HUES48 (cell line): ENCODE results near the gene KLF5.
A peak's percentile ranks its signal among the peaks of the same experiment; 100 is the strongest.
"Not testable (repeated sequence)": the region's sequence is repeated elsewhere in the genome, so short reads cannot be mapped to it uniquely, and the experiment has no call there.

Source experiments
- H3K27ac ChIP-seq: one replicate; pipeline ENCODE4 v1.7.0; 2013; ENCODE audit warnings: low read depth, low read length, inconsistent platforms
- H3K27me3 ChIP-seq: 2 replicates; pipeline ENCODE4 v1.6.1; 2013; ENCODE audit warnings: mild to moderate bottlenecking, low read length; ENCODE audit not compliant: control insufficient read depth, insufficient read depth
- H3K36me3 ChIP-seq: 2 replicates; pipeline ENCODE4 v1.6.1; 2013; ENCODE audit warnings: low read length; ENCODE audit not compliant: control insufficient read depth, insufficient read depth
- H3K4me1 ChIP-seq: 2 replicates; pipeline ENCODE4 v1.6.1; 2013; ENCODE audit warnings: mild to moderate bottlenecking, low read length; ENCODE audit not compliant: control insufficient read depth, insufficient read depth
- H3K4me3 ChIP-seq: 2 replicates; pipeline ENCODE4 v1.5.1; 2013; ENCODE audit warnings: mild to moderate bottlenecking, low read depth, low read length
- H3K9ac ChIP-seq: 2 replicates; pipeline ENCODE4 v1.6.1; 2013; ENCODE audit warnings: mild to moderate bottlenecking, low read depth, low read length, moderate library complexity
- H3K9me3 ChIP-seq: 2 replicates; pipeline ENCODE4 v1.6.1; 2013; ENCODE audit warnings: low read length; ENCODE audit not compliant: control insufficient read depth, insufficient read depth

KLF5 gene

GRCh38 chr13:73089213-73089612, 30.4 kb downstream of the KLF5 start:
- Histone ChIP-seq H3K36me3 (no peaks in the 10 kb centered on the region), H3K4me1 (no peaks in the 10 kb centered on the region), H3K9me3 (peaks cover 12% of the 10 kb centered on the region), H3K9ac (no peak overlapping the region), H3K4me3 (no peak overlapping the region), H3K27me3 (no peaks in the 10 kb centered on the region), H3K27ac (no peak overlapping the region)

- no peaks in the 10 kb centered on the region for H3K4me1 ChIP-seq
- peaks cover 12% of the 10 kb centered on the region for H3K9me3 ChIP-seq
- no peak overlapping the region for H3K4me3 ChIP-seq
- no peaks in the 10 kb centered on the region for H3K36me3 ChIP-seq
- H3K27me3 ChIP-seq = no peaks in the 10 kb centered on the region
- no peak overlapping the region for H3K9ac ChIP-seq
- peak overlapping the region; percentile 87 for H3K27ac ChIP-seq
Observed at GRCh38 chr13:73090116-73090822, 31.5 kb downstream of the KLF5 start.

GRCh38 chr13:73090823-73091187, 32.0 kb downstream of the KLF5 start:
- Histone ChIP-seq H3K27ac (peak overlapping the region; percentile 78), H3K27me3 (no peaks in the 10 kb centered on the region), H3K9ac (no peak overlapping the region), H3K4me1 (no peaks in the 10 kb centered on the region), H3K4me3 (no peak overlapping the region), H3K36me3 (no peaks in the 10 kb centered on the region), H3K9me3 (peaks cover 12% of the 10 kb centered on the region)

GRCh38 chr13:73092829-73093228, 34.0 kb downstream of the KLF5 start:
- Histone ChIP-seq H3K4me3 (no peak overlapping the region), H3K36me3 (no peaks in the 10 kb centered on the region), H3K9me3 (peaks cover 9% of the 10 kb centered on the region), H3K4me1 (no peaks in the 10 kb centered on the region), H3K9ac (no peak overlapping the region), H3K27ac (no peak overlapping the region), H3K27me3 (no peaks in the 10 kb centered on the region)

GRCh38 chr13:73096173-73096572, 37.4 kb downstream of the KLF5 start:
- no peaks in the 10 kb centered on the region for H3K4me1 ChIP-seq
- H3K4me3 ChIP-seq = no peak overlapping the region
- H3K27me3 ChIP-seq = no peaks in the 10 kb centered on the region
- no peak overlapping the region for H3K27ac ChIP-seq
- H3K36me3 ChIP-seq = no peaks in the 10 kb centered on the region
- no peak overlapping the region for H3K9ac ChIP-seq
- no peaks in the 10 kb centered on the region for H3K9me3 ChIP-seq

GRCh38 chr13:73096638-73097037, 37.8 kb downstream of the KLF5 start:
- Histone ChIP-seq H3K36me3 (no peaks in the 10 kb centered on the region), H3K27ac (no peak overlapping the region), H3K4me1 (no peaks in the 10 kb centered on the region), H3K9ac (no peak overlapping the region), H3K4me3 (no peak overlapping the region), H3K9me3 (no peaks in the 10 kb centered on the region), H3K27me3 (no peaks in the 10 kb centered on the region)

- not testable (repeated sequence) for H3K36me3 ChIP-seq, H3K27me3 ChIP-seq, H3K27ac ChIP-seq, H3K9me3 ChIP-seq, H3K9ac ChIP-seq, H3K4me1 ChIP-seq, H3K4me3 ChIP-seq
Observed at GRCh38 chr13:73100781-73101180, 42.0 kb downstream of the KLF5 start.

GRCh38 chr13:73101351-73102007, 42.7 kb downstream of the KLF5 start:
- Histone ChIP-seq H3K9me3 (no peaks in the 10 kb centered on the region), H3K9ac (no peak overlapping the region), H3K4me1 (no peaks in the 10 kb centered on the region), H3K27me3 (no peaks in the 10 kb centered on the region), H3K27ac (no peak overlapping the region), H3K36me3 (no peaks in the 10 kb centered on the region), H3K4me3 (no peak overlapping the region)

- no peaks in the 10 kb centered on the region for H3K4me1 ChIP-seq
- H3K9me3 ChIP-seq = no peaks in the 10 kb centered on the region
- no peak overlapping the region for H3K9ac ChIP-seq
- no peak overlapping the region for H3K27ac ChIP-seq
- no peaks in the 10 kb centered on the region for H3K36me3 ChIP-seq
- H3K27me3 ChIP-seq = no peaks in the 10 kb centered on the region
- H3K4me3 ChIP-seq = no peak overlapping the region
Observed at GRCh38 chr13:73103238-73103637, 44.4 kb downstream of the KLF5 start.

GRCh38 chr13:73106513-73107178, 47.8 kb downstream of the KLF5 start:
- Histone ChIP-seq H3K27me3 (no peaks in the 10 kb centered on the region), H3K27ac (no peak overlapping the region), H3K9me3 (no peaks in the 10 kb centered on the region), H3K4me1 (no peaks in the 10 kb centered on the region), H3K9ac (no peak overlapping the region), H3K36me3 (no peaks in the 10 kb centered on the region), H3K4me3 (no peak overlapping the region)

- no peaks in the 10 kb centered on the region for H3K27me3 ChIP-seq
- no peaks in the 10 kb centered on the region for H3K36me3 ChIP-seq
- H3K9me3 ChIP-seq = no peaks in the 10 kb centered on the region
- no peaks in the 10 kb centered on the region for H3K4me1 ChIP-seq
- no peak overlapping the region for H3K4me3 ChIP-seq
- no peak overlapping the region for H3K27ac ChIP-seq
- no peak overlapping the region for H3K9ac ChIP-seq
Observed at GRCh38 chr13:73107481-73107880, 48.7 kb downstream of the KLF5 start.
